CD14-positive monocyte (primary cell): ENCODE measurements around the gene NAV1. TPM values are rescaled to one million over a fixed set of nuclear protein-coding genes. Genes with fewer than 3 reads are reported as not detected.
A peak's percentile ranks its signal among the peaks of the same experiment; 100 is the strongest.

Experiments
- DNase-seq, 3 donors: peaks; one replicate each; pipeline ENCODE4 v3.0.0-alpha.2; 2011 to 2022
- H2AFZ ChIP-seq: 2 replicates; pipeline ENCODE4 v1.6.0; 2012; ENCODE audit warnings: mild to moderate bottlenecking, low read depth, low read length, inconsistent platforms; ENCODE audit not compliant: insufficient read depth, poor library complexity, severe bottlenecking
- H3K27ac ChIP-seq, 2 donors: 1 replicate in 1 of 2; 2 replicates in 1 of 2; pipeline ENCODE4 v1.5.1; 2012 to 2013; ENCODE audit warnings: low read length in 2 of 2, control low read depth in 1 of 2, inconsistent platforms in 1 of 2, low read depth in 1 of 2, mild to moderate bottlenecking in 1 of 2
- H3K27me3 ChIP-seq, 2 donors: one replicate each; pipeline versions ENCODE4 v1.6.0 to v1.6.1; 2011 to 2013; ENCODE audit warnings: low read length in 2 of 2; ENCODE audit not compliant: control insufficient read depth in 2 of 2, insufficient read depth in 2 of 2
- H3K36me3 ChIP-seq, 2 donors: replicated peaks in 1 of 2; 1 replicate in 1 of 2; 2 replicates in 1 of 2; pipeline versions ENCODE4 v1.5.1 to v1.6.1; 2012 to 2013; ENCODE audit warnings: low read length in 2 of 2, control low read depth in 1 of 2, inconsistent platforms in 1 of 2, mild to moderate bottlenecking in 1 of 2; ENCODE audit not compliant: insufficient read depth in 2 of 2, control insufficient read depth in 1 of 2
- H3K4me1 ChIP-seq, 2 donors: 1 replicate in 1 of 2; 2 replicates in 1 of 2; pipeline versions ENCODE4 v1.5.1 to v1.6.1; 2012 to 2013; ENCODE audit warnings: low read length in 2 of 2, control low read depth in 1 of 2, inconsistent platforms in 1 of 2, mild to moderate bottlenecking in 1 of 2, moderate library complexity in 1 of 2; ENCODE audit not compliant: insufficient read depth in 2 of 2, control insufficient read depth in 1 of 2
- H3K4me2 ChIP-seq: replicated peaks from 2 replicates; pipeline ENCODE3; 2012; ENCODE audit warnings: low read length, moderate library complexity, mild to moderate bottlenecking; ENCODE audit not compliant: poor library complexity, severe bottlenecking; ENCODE audit errors: extremely low read depth
- H3K4me3 ChIP-seq, 3 experiments: fragments of 200-600 bp in 1 of 3; sonication (generic) in 1 of 3; replicated peaks in 1 of 3; 1 replicate in 2 of 3; 2 replicates in 1 of 3; pipeline ENCODE4 v1.5.1; 2011 to 2013; ENCODE audit warnings: low read length in 3 of 3, mild to moderate bottlenecking in 3 of 3, control low read depth in 2 of 3, low read depth in 2 of 3, inconsistent platforms in 1 of 3, moderate library complexity in 1 of 3
- H3K79me2 ChIP-seq: 2 replicates; pipeline ENCODE4 v1.6.0; 2012; ENCODE audit warnings: mild to moderate bottlenecking, control low read depth, inconsistent platforms, low read length, moderate library complexity; ENCODE audit not compliant: insufficient read depth
- H3K9ac ChIP-seq: 2 replicates; pipeline ENCODE4 v1.6.0; 2017; ENCODE audit warnings: low read length, mild to moderate bottlenecking; ENCODE audit not compliant: insufficient read depth, poor library complexity, severe bottlenecking
- H3K9me3 ChIP-seq, 2 donors: replicated peaks in 1 of 2; 1 replicate in 1 of 2; 2 replicates in 1 of 2; pipeline versions ENCODE4 v1.5.1 to v1.6.1; 2012 to 2013; ENCODE audit warnings: low read length in 2 of 2, control low read depth in 1 of 2; ENCODE audit not compliant: control insufficient read depth in 1 of 2, insufficient read depth in 1 of 2
- H4K20me1 ChIP-seq: 2 replicates; pipeline ENCODE4 v1.6.0; 2012; ENCODE audit warnings: mild to moderate bottlenecking, low read length, control low read depth, moderate library complexity; ENCODE audit not compliant: insufficient read depth
- H3K27ac Mint-ChIP-seq, 7 donors: one replicate each; pipeline ENCODE4 v1.8.0; 2020; ENCODE audit warnings: mild to moderate bottlenecking in 7 of 7, mixed read lengths in 7 of 7, moderate library complexity in 6 of 7, inconsistent platforms in 2 of 7
- H3K27me3 Mint-ChIP-seq, 3 donors: one replicate each; pipeline ENCODE4 v1.8.0; 2021 to 2022; ENCODE audit warnings: low read depth in 3 of 3, mild to moderate bottlenecking in 3 of 3, mixed read lengths in 3 of 3, moderate library complexity in 3 of 3, inconsistent platforms in 1 of 3
- H3K36me3 Mint-ChIP-seq, 2 donors: one replicate each; pipeline ENCODE4 v1.8.0; 2020; ENCODE audit warnings: mixed read lengths in 2 of 2, inconsistent platforms in 1 of 2, mild to moderate bottlenecking in 1 of 2
- H3K4me1 Mint-ChIP-seq: one replicate; pipeline ENCODE4 v1.8.0; 2020; ENCODE audit warnings: mild to moderate bottlenecking, mixed read lengths
- H3K4me3 Mint-ChIP-seq, 2 donors: one replicate each; pipeline ENCODE4 v1.8.0; 2020; ENCODE audit warnings: mild to moderate bottlenecking in 2 of 2, mixed read lengths in 2 of 2, moderate library complexity in 1 of 2
- H3K9me3 Mint-ChIP-seq, 7 donors: one replicate each; pipeline ENCODE4 v1.8.0; 2020 to 2022; ENCODE audit warnings: mixed read lengths in 7 of 7, mild to moderate bottlenecking in 6 of 7, moderate library complexity in 6 of 7, inconsistent platforms in 2 of 7
- WGBS: methylation state at CpG from one replicate; pipeline ENCODE4 v1.1.5; 2013; ENCODE audit warnings: missing lambda C conversion rate; ENCODE audit not compliant: insufficient coverage; 5-methylcytosine and 5-hydroxymethylcytosine counted together
- intact Hi-C, 2 donors: fragments of 100-400 bp; cut with micrococcal nuclease; formaldehyde crosslinking; loops; one replicate each; pipeline versions ENCODE4 v1.15.0 to v1.15.1; 2023
- polyA plus RNA-seq, 3 donors: library from polyadenylated mRNA; depleted of rRNA in 1 of 3; unstranded in 2 of 3; stranded (reverse) in 1 of 3; fragments of 300-500 nt in 2 of 3; fragments of >200 nt in 1 of 3; fragmentation: Illumina TruSeq in 2 of 3; gene quantifications; 1 replicate in 2 of 3; 2 replicates in 1 of 3; pipeline ENCODE4 v1.2.3, GENCODE V29; 2012 to 2021
- TF ChIP-seq, protein P1 (sequence below): fragments of 200-600 bp; IDR thresholded peaks from one replicate; pipeline ENCODE4 v1.8.0; 2022; ENCODE audit warnings: antibody characterized with exemption, mild to moderate bottlenecking

The NAV1 gene
- polyA plus RNA-seq, 3 donors = 0.37 to 1.4 (median 0.89) TPM

- no peaks in the 10 kb centered on the region for H3K36me3 Mint-ChIP-seq
- H3K4me3 ChIP-seq = no peak overlapping the region
- TF ChIP-seq, protein P1, sequence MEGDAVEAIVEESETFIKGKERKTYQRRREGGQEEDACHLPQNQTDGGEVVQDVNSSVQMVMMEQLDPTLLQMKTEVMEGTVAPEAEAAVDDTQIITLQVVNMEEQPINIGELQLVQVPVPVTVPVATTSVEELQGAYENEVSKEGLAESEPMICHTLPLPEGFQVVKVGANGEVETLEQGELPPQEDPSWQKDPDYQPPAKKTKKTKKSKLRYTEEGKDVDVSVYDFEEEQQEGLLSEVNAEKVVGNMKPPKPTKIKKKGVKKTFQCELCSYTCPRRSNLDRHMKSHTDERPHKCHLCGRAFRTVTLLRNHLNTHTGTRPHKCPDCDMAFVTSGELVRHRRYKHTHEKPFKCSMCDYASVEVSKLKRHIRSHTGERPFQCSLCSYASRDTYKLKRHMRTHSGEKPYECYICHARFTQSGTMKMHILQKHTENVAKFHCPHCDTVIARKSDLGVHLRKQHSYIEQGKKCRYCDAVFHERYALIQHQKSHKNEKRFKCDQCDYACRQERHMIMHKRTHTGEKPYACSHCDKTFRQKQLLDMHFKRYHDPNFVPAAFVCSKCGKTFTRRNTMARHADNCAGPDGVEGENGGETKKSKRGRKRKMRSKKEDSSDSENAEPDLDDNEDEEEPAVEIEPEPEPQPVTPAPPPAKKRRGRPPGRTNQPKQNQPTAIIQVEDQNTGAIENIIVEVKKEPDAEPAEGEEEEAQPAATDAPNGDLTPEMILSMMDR = no peak
- 0% methylated on average over 3 of the region's 9 CpGs for WGBS
- H3K27ac ChIP-seq = no peak overlapping the region
- peaks cover 21 to 35% of the 10 kb centered on the region in 2 donors for H3K4me1 ChIP-seq
- H3K27ac Mint-ChIP-seq = peak overlapping the region in 1 of 7 donors; percentile 35
- no peaks in the 10 kb centered on the region for H3K79me2 ChIP-seq
- H3K27me3 ChIP-seq = no peaks in the 10 kb centered on the region
- H3K27me3 Mint-ChIP-seq = peaks cover 2 to 5% (median 3%) of the 10 kb centered on the region in 3 donors
- peaks cover 50% of the 10 kb centered on the region for H3K4me1 Mint-ChIP-seq
- H3K9ac ChIP-seq = no peak overlapping the region
- no peaks in the 10 kb centered on the region for H4K20me1 ChIP-seq
- no peak overlapping the region for H2AFZ ChIP-seq
- no peak overlapping the region for H3K4me3 Mint-ChIP-seq
- intact Hi-C loops = loop anchor here in 1 of 2 donors (5.0 kb wide), 1 partner anchor 237 kb away; no protein-coding TSS in a partner anchor
- no peaks in the 10 kb centered on the region for H3K36me3 ChIP-seq
- H3K4me2 ChIP-seq = no peak overlapping the region
- no peaks in the 10 kb centered on the region for H3K9me3 ChIP-seq
- DNase-seq = no peak
- no peaks in the 10 kb centered on the region for H3K9me3 Mint-ChIP-seq
Observed at GRCh38 chr1:201555593-201555945, 16.6 kb downstream of the NAV1 start.

DNA sequence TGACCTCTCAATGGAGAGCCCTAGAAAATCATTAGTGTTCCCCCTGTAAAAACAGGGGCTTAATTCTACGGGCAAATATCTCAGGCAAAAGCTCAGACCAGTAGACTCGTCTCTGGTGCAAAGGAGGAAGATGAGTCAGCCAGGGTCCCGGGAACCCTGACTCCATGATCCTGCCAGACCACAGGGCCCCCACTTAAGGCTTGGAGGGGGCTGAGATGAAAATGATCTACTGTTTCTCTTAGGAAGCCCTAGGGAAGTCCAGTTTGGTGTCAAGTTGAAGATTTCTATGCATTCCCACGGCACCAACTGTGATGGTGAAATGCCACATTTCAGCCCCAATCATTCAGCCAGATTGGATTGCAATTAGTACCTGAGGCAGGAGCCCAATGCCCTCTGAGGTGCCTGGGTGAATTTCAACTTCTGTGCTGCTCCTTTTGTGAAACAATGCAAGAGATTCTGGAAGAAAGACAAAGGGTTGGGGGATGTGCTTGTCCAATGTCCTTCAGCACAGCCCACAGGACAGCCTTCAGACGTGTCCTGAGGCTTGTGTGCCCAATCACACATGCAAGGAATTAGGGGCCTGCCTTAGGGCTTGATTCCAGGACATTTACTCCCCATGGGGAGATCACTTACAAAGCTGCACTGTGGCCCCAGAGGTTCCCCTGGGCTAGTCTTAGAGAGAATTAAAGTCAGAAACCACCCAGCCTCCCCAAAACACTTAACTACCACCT lies 18.1 kb downstream of the NAV1 start:
- intact Hi-C loops = loop anchor here in 1 of 2 donors (5.0 kb wide), 1 partner anchor 235 kb away; no protein-coding TSS in a partner anchor

More for the DNA sequence above, 18.1 kb downstream of the NAV1 start:
- no peak overlapping the region for H3K4me2 ChIP-seq
- no peaks in the 10 kb centered on the region for H3K36me3 ChIP-seq
- Mint-ChIP-seq H3K4me3 (no peak overlapping the region), H3K27ac (peak overlapping the region in 2 of 7 donors; percentile 16 to 49), H3K4me1 (peaks cover 43% of the 10 kb centered on the region), H3K36me3 (no peaks in the 10 kb centered on the region), H3K9me3 (no peaks in the 10 kb centered on the region), H3K27me3 (peaks cover 2 to 5% (median 3%) of the 10 kb centered on the region in 3 donors)
- no peaks in the 10 kb centered on the region for H4K20me1 ChIP-seq
- TF ChIP-seq, protein P1 = no peak
- H3K79me2 ChIP-seq = no peaks in the 10 kb centered on the region
- no peak overlapping the region for H3K27ac ChIP-seq
- peaks cover 12 to 25% of the 10 kb centered on the region in 2 donors for H3K4me1 ChIP-seq
- no peaks in the 10 kb centered on the region for H3K27me3 ChIP-seq
- no peaks in the 10 kb centered on the region for H3K9me3 ChIP-seq
- DNase-seq = peak in 1 of 3 donors; percentile 19
- H3K4me3 ChIP-seq = no peak overlapping the region
- no peak overlapping the region for H2AFZ ChIP-seq
- H3K9ac ChIP-seq = no peak overlapping the region
- WGBS = 23% methylated on average over 5 of the region's 5 CpGs
